ENCODE data around the gene GDF11. TPM values are rescaled to one million over a fixed set of nuclear protein-coding genes. Genes with fewer than 3 reads are reported as not detected.
A peak's percentile ranks its signal among the peaks of the same experiment; 100 is the strongest.

GDF11 gene
- 10 to 100 TPM; 12.3 to 15.5 (median 14.5) TPM for total RNA-seq

DNA sequence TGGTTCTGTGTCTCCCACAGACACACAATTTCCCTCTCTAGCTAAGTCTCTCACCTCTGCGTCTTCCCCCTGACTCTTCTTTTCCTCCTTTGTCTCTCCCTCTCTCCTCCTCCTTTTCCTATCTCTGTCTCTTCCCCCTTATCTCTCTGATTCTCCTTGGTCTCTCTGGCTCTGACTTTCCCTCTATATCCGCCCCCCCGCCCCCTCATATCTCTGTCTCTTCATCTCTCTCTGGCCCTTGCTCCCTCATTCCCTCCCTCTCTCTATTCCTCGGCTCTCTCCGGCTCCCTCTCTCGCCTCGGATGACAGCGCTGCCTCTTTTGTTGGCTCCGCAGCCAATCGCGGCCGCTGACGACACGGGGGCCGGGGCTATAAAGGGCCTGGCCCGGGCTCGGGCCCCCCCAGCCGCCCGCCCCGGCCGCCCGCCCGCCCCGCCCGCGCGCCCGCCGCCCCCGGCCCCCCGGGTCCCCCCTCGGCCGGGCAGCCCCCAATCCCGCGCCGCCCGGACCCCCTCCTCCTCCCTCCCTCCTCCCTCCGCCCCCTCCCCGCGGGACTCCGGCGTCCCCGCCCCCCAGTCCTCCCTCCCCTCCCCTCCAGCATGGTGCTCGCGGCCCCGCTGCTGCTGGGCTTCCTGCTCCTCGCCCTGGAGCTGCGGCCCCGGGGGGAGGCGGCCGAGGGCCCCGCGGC, at the start of gene GDF11:
Gene GDF11 (plus strand): TSS at position 404 of the 687 bp plus-strand sequence. CDS start 195 bp downstream, at position 599.
- H3K4me3 Mint-ChIP-seq: peak within 1 kb of the TSS; percentile 87
- peaks cover 46% of the 10 kb centered on the region for H3K4me1 Mint-ChIP-seq (ENCODE audit: low read depth)
- no peaks in the 10 kb centered on the region for H3K9me3 Mint-ChIP-seq
- peak; percentile 72 to 78 for ATAC-seq
- H3K27me3 Mint-ChIP-seq (ENCODE audit: low read depth): no peaks in the 10 kb centered on the region
- no peaks in the 10 kb centered on the region for H3K36me3 Mint-ChIP-seq (ENCODE audit: insufficient read depth)
- DNase-seq: peak; percentile 65

DNA sequence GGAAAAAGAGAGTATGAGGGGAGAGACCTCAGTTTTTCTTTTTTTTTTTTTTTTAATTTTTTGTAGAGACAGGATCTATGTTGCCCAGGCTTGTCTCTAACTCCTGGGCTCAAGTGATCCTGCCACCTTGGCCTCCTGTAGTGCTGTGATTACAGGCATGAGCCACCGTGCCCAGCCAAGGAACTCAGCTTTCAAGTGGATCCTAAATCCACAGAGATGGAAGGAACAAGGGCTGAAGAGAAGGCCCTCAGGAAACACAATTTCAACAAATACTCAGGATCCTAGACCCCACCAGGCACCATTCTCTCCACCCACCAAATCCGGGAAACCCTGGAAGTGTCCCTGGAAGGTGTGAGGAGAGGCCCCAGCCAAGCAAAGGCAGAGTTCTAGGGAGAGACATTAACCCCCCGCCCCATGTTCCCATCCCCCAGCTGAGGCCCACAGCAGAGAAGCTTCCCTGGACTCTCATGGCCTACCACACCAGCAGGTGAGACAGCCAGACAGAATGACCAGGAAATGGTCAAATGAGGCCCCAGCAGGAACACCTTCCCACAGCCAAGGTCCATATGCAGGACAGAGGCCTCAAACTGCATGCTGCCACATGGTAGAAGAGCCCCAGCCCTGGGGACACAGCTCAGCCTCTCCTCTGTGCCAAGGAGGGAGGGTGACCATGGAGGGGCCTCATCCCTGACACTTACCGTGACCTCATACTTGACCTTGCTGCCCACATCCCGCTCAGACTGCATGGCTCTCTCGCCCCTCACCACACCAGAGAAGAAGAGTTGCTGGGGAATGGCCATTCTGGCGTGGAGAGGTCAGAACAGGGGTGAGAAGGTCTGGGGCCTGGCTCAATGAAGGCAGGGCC, 49.4 kb upstream of the GDF11 start:
- no peaks in the 10 kb centered on the region for H3K27me3 Mint-ChIP-seq (ENCODE audit: low read depth)
- ATAC-seq (no peak), DNase-seq (no peak)
- no peaks in the 10 kb centered on the region for H3K4me1 Mint-ChIP-seq (ENCODE audit: low read depth)
- no peaks in the 10 kb centered on the region for H3K9me3 Mint-ChIP-seq
- H3K36me3 Mint-ChIP-seq (ENCODE audit: insufficient read depth): no peaks in the 10 kb centered on the region
- no peak overlapping the region for H3K4me3 Mint-ChIP-seq

DNA sequence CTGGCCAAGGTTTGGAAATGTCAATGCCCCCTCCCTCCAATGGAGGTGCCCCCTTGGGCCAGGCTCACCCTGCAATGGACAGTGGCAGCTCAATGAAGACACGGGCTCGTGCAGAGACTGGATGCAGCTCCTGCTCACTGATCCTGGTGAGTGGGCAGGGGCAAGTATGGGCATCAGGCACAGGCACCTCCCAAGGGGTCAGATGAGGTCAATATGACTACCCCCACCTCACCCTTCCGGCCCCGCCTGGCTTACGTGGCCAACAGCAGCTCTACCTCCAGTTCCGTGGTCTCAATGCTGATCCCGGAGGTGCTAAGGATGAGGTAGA, 48.8 kb upstream of the GDF11 start:
- H3K27me3 Mint-ChIP-seq (ENCODE audit: low read depth): no peaks in the 10 kb centered on the region
- DNase-seq (no peak), ATAC-seq (no peak)
- H3K4me1 Mint-ChIP-seq (ENCODE audit: low read depth): no peaks in the 10 kb centered on the region
- H3K9me3 Mint-ChIP-seq: no peaks in the 10 kb centered on the region
- H3K36me3 Mint-ChIP-seq (ENCODE audit: insufficient read depth): no peaks in the 10 kb centered on the region
- H3K4me3 Mint-ChIP-seq: no peak overlapping the region

DNA sequence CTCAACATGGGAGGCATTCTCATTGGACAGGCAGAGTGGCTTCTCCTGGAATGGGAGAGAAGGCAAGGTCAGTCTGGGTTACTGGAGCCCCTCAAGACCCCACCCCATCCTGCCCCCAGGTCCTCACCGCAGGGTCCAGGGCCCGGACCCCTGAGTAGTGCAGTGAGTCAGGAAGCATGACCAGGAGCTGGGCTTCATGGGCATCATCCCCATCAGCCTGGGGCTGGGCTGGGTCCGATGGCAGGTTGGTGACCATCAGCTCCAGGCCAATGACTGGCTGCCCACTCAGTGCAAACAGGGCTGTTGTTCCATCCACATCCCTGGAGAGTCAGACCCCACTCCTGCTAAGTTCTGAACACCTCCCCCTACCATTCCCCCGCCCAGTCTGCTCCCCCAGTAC, 48.3 kb upstream of the GDF11 start:
- H3K36me3 Mint-ChIP-seq (ENCODE audit: insufficient read depth): no peaks in the 10 kb centered on the region
- DNase-seq (no peak), ATAC-seq (no peak)
- no peaks in the 10 kb centered on the region for H3K4me1 Mint-ChIP-seq (ENCODE audit: low read depth)
- no peak overlapping the region for H3K4me3 Mint-ChIP-seq
- no peaks in the 10 kb centered on the region for H3K9me3 Mint-ChIP-seq
- no peaks in the 10 kb centered on the region for H3K27me3 Mint-ChIP-seq (ENCODE audit: low read depth)

DNA sequence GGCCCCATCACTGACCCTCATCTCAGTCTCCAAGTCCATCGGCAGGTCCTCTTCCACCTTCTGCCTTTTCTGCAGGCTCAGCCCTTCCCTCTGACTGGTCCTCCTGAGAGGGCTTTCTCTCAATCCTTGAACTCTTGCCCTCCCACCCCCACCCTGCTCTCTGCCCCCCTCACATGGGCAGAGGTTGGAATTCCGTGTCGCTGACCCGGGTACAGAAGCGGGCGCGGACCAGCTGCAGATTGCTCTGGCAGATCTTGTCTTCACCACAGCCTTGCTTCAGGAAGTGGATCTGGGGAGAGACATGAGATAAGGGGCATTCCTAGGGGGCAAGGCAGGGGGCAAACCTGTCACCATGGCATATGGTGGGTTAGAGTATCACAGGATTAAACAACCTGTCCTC, 47.6 kb upstream of the GDF11 start:
- ATAC-seq (no peak), DNase-seq (no peak)
- Mint-ChIP-seq H3K4me1 (ENCODE audit: low read depth) (no peaks in the 10 kb centered on the region), H3K9me3 (no peaks in the 10 kb centered on the region), H3K27me3 (ENCODE audit: low read depth) (no peaks in the 10 kb centered on the region), H3K4me3 (no peak overlapping the region), H3K36me3 (ENCODE audit: insufficient read depth) (no peaks in the 10 kb centered on the region)

DNA sequence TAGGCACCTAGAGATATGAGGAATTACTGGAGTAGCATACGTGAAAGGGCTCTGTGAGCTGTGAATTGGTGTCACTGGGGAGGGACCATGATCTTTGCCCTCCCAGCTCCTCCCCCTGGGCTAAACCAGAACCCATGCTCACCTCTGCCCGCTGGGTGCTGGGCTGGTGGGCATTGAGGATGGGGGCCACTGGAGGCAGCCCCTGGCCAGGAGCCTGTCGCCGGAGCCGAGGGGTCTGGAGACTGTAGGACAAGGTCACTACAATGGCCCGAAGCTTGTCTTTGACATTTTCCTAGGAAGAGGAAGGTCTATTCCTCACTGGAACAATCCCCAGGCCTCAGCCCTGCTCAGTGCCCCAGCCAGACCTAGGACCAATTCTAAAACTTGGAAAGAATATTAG, 46.8 kb upstream of the GDF11 start:
- no peak for DNase-seq
- ATAC-seq: no peak
- no peaks in the 10 kb centered on the region for H3K27me3 Mint-ChIP-seq (ENCODE audit: low read depth)
- no peaks in the 10 kb centered on the region for H3K4me1 Mint-ChIP-seq (ENCODE audit: low read depth)
- no peaks in the 10 kb centered on the region for H3K9me3 Mint-ChIP-seq
- H3K4me3 Mint-ChIP-seq: no peak overlapping the region
- no peaks in the 10 kb centered on the region for H3K36me3 Mint-ChIP-seq (ENCODE audit: insufficient read depth)

DNA sequence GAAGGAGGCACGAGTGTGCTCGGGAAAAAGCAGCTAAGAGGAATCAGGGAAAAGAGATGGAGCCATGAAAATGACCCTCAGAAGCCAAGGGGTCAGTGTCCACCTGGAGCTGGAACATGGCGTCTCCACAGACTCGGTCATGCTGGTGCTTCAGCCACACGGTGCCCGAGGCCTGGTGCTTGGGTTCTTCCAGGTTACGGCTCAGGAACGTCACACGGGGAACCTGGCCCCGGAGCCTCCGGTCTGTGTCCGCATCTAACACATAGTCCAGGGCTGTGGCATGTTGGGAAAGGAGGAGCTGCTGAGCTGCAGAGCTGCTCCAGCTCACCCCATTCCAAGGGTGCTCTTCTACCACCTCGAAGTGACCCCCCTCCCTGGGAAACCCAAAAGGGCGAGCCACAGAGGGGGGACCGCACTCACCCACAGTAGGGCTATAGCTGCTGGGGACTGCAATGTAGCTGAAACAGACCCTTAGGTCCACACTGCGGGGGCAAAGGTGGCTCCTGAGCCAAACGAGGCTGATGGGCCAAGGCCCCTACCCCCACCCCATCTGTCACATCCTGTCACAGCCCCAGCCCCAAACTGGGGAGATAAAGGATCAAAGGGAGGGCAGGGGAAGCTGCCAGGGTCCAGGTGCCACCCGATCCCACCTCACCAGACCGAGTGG, 46.0 kb upstream of the GDF11 start:
- no peak for ATAC-seq
- DNase-seq: no peak
- H3K27me3 Mint-ChIP-seq (ENCODE audit: low read depth): no peaks in the 10 kb centered on the region
- no peaks in the 10 kb centered on the region for H3K4me1 Mint-ChIP-seq (ENCODE audit: low read depth)
- H3K36me3 Mint-ChIP-seq (ENCODE audit: insufficient read depth): no peaks in the 10 kb centered on the region
- no peaks in the 10 kb centered on the region for H3K9me3 Mint-ChIP-seq
- H3K4me3 Mint-ChIP-seq: no peak overlapping the region

DNA sequence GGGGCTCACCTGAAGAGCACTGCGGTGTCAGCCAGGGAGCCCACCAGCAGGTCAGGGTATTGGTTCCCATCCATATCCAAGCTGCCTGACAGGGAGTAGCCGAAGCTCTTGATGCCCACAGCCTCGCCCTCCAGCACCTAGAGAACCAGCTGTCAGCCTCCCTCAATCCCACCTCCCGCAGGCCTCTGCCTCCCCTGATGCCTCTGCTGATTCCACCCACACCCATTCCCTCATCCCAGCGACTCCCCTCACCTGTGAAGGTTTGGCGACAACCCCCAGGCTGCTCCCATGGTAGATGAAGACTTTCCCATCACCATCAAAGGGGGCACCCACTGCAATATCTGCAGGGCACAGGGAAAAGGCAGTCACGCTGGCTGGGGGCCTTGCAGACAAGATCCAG, 45.2 kb upstream of the GDF11 start:
- Mint-ChIP-seq H3K36me3 (ENCODE audit: insufficient read depth) (no peaks in the 10 kb centered on the region), H3K27me3 (ENCODE audit: low read depth) (no peaks in the 10 kb centered on the region), H3K4me3 (no peak overlapping the region), H3K4me1 (ENCODE audit: low read depth) (no peaks in the 10 kb centered on the region), H3K9me3 (no peaks in the 10 kb centered on the region)
- no peak for DNase-seq
- no peak for ATAC-seq

DNA sequence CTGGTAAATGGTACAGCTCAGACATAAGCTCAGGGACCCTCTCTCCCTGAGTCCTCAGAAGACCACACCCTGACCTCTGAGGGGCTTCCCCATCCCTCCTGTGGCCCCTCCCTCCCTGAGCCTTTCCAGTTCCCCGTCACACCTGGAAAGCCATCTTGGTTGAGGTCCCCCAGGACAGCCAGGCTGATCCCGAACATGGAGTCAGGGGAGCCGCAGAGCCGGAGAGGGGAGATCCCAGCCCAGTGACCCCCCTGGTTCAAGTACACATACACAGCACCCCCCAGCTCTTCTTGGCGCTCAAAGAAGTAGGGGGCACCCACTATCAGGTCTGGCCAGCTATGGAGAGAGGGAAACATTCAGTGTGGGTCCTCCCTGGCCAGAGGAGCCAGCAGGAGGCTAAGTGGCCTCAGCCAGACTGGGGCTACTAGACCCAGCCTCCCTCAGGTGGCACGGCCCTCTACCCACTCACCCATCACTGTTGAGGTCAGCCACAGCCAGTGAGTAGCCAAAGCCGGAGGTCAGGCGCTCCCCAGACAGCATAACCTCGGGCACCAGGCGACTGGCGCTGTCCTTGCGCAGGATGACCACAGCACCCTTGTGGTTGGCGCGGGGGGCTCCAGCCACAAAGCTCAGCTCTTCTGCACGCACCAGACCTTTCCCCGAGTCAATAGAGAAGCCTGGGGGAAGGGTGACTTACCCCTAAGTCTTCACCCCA, 44.5 kb upstream of the GDF11 start:
- Mint-ChIP-seq H3K9me3 (no peaks in the 10 kb centered on the region), H3K4me3 (no peak overlapping the region), H3K36me3 (ENCODE audit: insufficient read depth) (no peaks in the 10 kb centered on the region), H3K27me3 (ENCODE audit: low read depth) (no peaks in the 10 kb centered on the region), H3K4me1 (ENCODE audit: low read depth) (no peaks in the 10 kb centered on the region)
- ATAC-seq: no peak
- DNase-seq: no peak

DNA sequence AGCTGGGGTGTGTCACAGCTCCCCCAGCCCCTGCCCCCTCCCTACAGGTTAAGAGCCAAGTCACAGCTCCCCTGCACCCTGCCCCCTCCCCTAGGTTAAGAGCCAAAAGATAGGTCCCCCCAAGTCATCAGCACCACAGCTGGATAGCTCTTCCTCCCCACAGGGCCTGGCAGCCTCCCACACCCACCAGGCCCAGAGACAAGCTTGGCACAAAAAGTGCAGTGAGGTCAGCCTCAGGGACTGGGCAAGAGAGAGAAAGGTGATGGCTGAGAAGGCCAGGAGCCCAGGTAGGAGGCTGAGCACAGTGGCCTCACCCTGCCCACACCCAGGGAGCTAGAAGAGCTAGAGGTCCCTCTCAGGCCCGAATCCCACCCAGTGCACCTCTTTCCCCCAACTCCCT, 44.0 kb upstream of the GDF11 start:
- Mint-ChIP-seq H3K9me3 (no peaks in the 10 kb centered on the region), H3K27me3 (ENCODE audit: low read depth) (no peaks in the 10 kb centered on the region), H3K4me1 (ENCODE audit: low read depth) (no peaks in the 10 kb centered on the region), H3K36me3 (ENCODE audit: insufficient read depth) (no peaks in the 10 kb centered on the region), H3K4me3 (no peak overlapping the region)
- DNase-seq (no peak), ATAC-seq (no peak)

DNA sequence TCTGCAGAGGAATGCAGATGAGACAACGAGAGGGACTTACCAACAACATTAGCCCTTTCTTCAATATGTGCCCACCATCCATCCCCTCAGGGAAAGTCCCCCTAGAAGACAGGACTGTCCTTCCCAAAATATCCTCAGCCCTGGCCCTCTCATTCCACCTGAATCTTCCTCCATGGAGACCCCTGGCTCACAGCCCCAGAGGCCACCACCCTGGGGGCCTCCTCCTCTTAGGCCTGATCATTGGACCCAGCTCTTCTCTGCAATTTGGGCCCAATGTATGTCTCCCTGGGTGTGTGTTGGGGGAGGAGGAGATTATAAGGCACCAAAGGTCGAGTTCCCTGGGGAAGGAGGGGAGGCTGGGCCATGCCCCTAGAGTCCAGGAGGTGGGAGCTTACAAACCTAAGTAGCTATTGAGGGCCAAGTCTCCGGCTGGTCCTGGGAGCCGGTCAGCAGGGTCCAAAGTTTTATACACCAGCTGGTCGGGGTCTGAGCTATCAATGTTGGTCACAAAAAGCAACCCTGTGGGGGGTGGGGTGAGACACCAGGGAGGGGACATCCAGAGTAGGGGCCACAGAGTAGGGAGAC, 43.4 kb upstream of the GDF11 start:
- DNase-seq: no peak
- ATAC-seq: no peak
- no peaks in the 10 kb centered on the region for H3K4me1 Mint-ChIP-seq (ENCODE audit: low read depth)
- H3K27me3 Mint-ChIP-seq (ENCODE audit: low read depth): no peaks in the 10 kb centered on the region
- H3K36me3 Mint-ChIP-seq (ENCODE audit: insufficient read depth): no peaks in the 10 kb centered on the region
- H3K9me3 Mint-ChIP-seq: no peaks in the 10 kb centered on the region
- no peak overlapping the region for H3K4me3 Mint-ChIP-seq

DNA sequence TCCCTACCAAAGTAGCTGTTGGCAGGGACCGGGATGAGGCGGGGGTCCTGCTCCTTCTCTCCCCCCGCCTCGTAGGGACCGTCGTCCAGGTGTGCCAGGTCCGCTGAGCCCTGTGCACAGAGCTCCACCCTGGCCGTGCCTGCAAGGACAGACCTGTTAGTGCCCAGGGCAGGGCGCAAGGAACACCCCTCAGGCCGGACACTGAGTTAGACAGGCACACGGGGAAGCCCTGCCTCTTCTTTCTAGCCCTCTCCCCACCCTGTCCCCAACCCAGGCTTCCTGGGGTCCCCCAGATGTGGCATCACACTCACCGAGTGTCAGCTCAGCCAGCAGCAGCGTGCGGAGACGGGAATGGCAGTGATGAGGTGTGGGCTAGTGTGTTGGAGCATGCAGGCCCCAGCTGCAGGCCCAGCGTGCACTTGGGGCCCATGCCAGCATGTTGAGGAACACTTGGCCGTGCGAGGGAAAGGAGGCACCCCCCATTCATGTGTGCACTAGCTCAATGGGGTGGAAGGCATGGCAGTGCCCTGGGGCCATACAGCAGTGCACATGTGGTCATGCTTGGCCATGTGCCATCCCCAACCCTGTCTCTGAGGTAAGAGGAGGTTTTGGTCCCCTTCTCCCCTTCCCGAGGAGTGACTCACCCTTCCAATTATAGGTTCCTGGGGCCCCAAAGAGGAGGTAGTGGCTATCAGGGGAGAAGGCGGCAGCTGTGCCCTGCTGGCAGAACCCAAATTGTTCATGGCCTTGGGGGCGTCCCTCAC, 42.5 kb upstream of the GDF11 start:
- H3K4me3 Mint-ChIP-seq: no peak overlapping the region
- DNase-seq: no peak
- H3K27me3 Mint-ChIP-seq (ENCODE audit: low read depth): no peaks in the 10 kb centered on the region
- ATAC-seq: no peak
- H3K4me1 Mint-ChIP-seq (ENCODE audit: low read depth): no peaks in the 10 kb centered on the region
- no peaks in the 10 kb centered on the region for H3K36me3 Mint-ChIP-seq (ENCODE audit: insufficient read depth)
- H3K9me3 Mint-ChIP-seq: no peaks in the 10 kb centered on the region

DNA sequence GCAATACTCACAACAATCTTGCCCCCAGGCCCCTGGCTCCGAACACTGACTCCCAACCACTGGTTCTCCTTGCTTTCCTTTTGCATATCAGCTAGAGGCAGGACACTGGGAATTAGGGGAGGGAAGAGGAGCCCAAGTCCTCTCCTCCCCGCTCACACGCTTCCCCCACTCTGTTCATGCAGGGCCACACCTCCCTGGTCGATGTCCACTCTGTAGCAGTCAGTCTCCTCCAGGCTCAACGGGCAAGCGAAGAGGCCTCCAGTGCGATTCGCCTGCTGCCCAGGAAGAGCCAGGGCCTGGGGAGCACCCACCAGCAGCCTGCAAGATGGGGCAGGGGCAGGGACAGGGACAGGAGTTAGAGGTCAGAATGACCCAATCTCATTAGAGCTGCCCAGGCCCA, 40.1 kb upstream of the GDF11 start:
- ATAC-seq: no peak
- Mint-ChIP-seq H3K4me3 (no peak overlapping the region), H3K9me3 (no peaks in the 10 kb centered on the region), H3K36me3 (ENCODE audit: insufficient read depth) (no peaks in the 10 kb centered on the region), H3K4me1 (ENCODE audit: low read depth) (peaks cover 7% of the 10 kb centered on the region), H3K27me3 (ENCODE audit: low read depth) (peaks cover 9% of the 10 kb centered on the region)
- no peak for DNase-seq
